Spinal cord (tissue), 10 donors: ENCODE results near the gene EEA1. TPM values are rescaled to one million over a fixed set of nuclear protein-coding genes. Genes with fewer than 3 reads are reported as not detected.

Experiments used
- DNase-seq, 6 donors: peaks; one replicate each; pipeline versions ENCODE4 v3.0.0 to v3.0.0-alpha.2; 2013 to 2015; ENCODE audit warnings: low spot score in 6 of 6, low read depth in 4 of 6
- H3K27ac ChIP-seq: one replicate; pipeline ENCODE4 v1.5.1; 2013; ENCODE audit warnings: low read depth, low read length, control low read depth
- H3K27me3 ChIP-seq: one replicate; pipeline ENCODE4 v1.6.1; 2013; ENCODE audit warnings: low read length; ENCODE audit not compliant: control insufficient read depth, insufficient read depth
- H3K36me3 ChIP-seq: one replicate; pipeline ENCODE4 v1.6.1; 2013; ENCODE audit warnings: low read length; ENCODE audit not compliant: control insufficient read depth, insufficient read depth
- H3K4me1 ChIP-seq: one replicate; pipeline ENCODE4 v1.6.1; 2013; ENCODE audit warnings: low read length; ENCODE audit not compliant: control insufficient read depth, insufficient read depth
- H3K4me3 ChIP-seq: one replicate; pipeline ENCODE4 v1.5.1; 2013; ENCODE audit warnings: low read depth, low read length, control low read depth
- H3K9me3 ChIP-seq: one replicate; pipeline ENCODE4 v1.6.1; 2013; ENCODE audit warnings: low read length; ENCODE audit not compliant: control insufficient read depth, insufficient read depth
- WGBS: methylation state at CpG from one replicate; pipeline ENCODE4 v1.1.5; 2013; ENCODE audit warnings: missing lambda C conversion rate; ENCODE audit not compliant: insufficient coverage; 5-methylcytosine and 5-hydroxymethylcytosine counted together
- polyA plus RNA-seq, 2 donors: library from polyadenylated mRNA; unstranded; fragments of 120-200 nt; gene quantifications; one replicate each; pipeline ENCODE4 v1.2.1, GENCODE V29; 2013; ENCODE audit not compliant: insufficient read length in 2 of 2
- total RNA-seq, 2 donors: library from RNA; depleted of rRNA in 1 of 2; stranded (reverse); fragments of 120-200 nt in 1 of 2; fragments of >200 nt in 1 of 2; gene quantifications; one replicate each; pipeline versions ENCODE4 v1.2.3 to v1.2.4, GENCODE V29; 2013 to 2014
- donor health status: healthy.

The EEA1 gene
- total and polyA plus RNA-seq, 4 donors, result 10.4 to 31.9 (median 19.4) TPM

- 100% methylated on average over 1 of the region's 2 CpGs for WGBS
- no peak overlapping the region for H3K4me3 ChIP-seq
- H3K27ac ChIP-seq, result no peak overlapping the region
- H3K27me3 ChIP-seq, result no peaks in the 10 kb centered on the region
- no peak for DNase-seq
- H3K36me3 ChIP-seq, result no peaks in the 10 kb centered on the region
- no peaks in the 10 kb centered on the region for H3K9me3 ChIP-seq
- H3K4me1 ChIP-seq, result no peaks in the 10 kb centered on the region
These were observed 62.7 kb downstream of the EEA1 start for GRCh38 chr12:92866418-92866817.

DNA sequence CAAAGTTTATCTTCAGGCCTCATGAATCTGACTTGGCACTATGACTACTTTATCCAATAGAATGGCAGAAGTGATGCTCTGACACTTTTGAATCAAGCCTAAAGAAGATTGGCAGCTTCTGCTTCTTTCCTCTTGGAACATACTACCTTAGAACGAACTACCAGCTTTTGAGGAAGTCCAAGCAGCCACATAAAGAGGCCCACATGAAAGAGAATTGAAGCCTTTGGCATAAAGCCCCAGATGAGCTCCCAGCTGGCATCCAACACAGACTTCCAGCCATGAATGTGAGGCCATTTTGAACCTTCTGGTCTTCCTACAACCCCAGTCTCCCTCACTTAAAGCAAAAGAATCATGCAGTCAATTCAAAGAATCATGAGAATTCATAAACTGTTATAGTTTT is 65.8 kb downstream of the EEA1 start:
- no peaks in the 10 kb centered on the region for H3K9me3 ChIP-seq
- H3K27me3 ChIP-seq, result no peaks in the 10 kb centered on the region
- DNase-seq, result peak in 1 of 6 donors; percentile 8
- 57% methylated on average over 1 of the region's 1 CpG for WGBS
- H3K4me1 ChIP-seq, result no peaks in the 10 kb centered on the region
- H3K4me3 ChIP-seq, result no peak overlapping the region
- no peak overlapping the region for H3K27ac ChIP-seq
- no peaks in the 10 kb centered on the region for H3K36me3 ChIP-seq

DNA sequence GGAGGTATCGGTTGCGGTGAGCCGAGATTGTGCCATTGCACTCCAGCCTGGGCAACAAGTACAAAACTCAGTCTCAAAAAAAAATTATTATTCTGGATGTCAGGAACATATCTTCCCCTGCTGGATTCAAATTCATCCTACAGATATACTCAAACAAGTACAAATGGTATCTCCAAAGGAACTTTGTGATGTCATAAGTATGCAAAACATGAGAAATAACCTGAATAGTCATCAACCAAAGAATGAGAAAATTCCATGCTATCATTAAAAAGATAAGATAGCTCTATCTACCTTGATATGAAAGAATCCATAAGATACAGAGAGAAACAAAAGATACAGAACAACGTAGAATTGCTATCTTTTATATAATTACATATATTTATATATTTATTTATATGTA is 67.7 kb downstream of the EEA1 start:
- WGBS, result 100% methylated on average over 3 of the region's 4 CpGs
- Histone ChIP-seq H3K4me1 (no peaks in the 10 kb centered on the region), H3K36me3 (peaks cover 2% of the 10 kb centered on the region), H3K27ac (no peak overlapping the region), H3K27me3 (no peaks in the 10 kb centered on the region), H3K9me3 (no peaks in the 10 kb centered on the region), H3K4me3 (no peak overlapping the region)
- no peak for DNase-seq

DNA sequence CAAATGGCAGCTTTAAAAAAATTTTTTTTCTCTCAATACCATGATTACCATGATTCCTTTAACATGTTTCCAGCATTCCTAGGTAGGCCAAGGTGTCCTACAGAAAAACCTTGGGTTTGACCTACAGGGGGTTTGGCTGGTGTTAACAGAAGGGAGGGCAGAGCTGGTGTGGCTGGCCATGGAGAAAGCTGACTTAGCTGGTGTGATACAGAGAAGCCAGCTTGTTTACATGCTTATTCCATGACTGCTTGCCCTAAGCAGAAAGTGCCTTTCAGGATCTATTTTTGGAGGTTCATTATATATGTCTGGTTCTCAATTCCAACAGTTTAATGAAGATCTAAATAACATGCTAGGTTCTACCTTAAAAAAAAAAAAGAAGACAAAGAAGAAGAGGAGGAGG is 68.6 kb downstream of the EEA1 start:
- DNase-seq, result no peak
- H3K36me3 ChIP-seq, result peaks cover 2% of the 10 kb centered on the region
- no peaks in the 10 kb centered on the region for H3K27me3 ChIP-seq
- no peaks in the 10 kb centered on the region for H3K9me3 ChIP-seq
- H3K27ac ChIP-seq, result no peak overlapping the region
- H3K4me3 ChIP-seq, result no peak overlapping the region
- H3K4me1 ChIP-seq, result no peaks in the 10 kb centered on the region

DNA sequence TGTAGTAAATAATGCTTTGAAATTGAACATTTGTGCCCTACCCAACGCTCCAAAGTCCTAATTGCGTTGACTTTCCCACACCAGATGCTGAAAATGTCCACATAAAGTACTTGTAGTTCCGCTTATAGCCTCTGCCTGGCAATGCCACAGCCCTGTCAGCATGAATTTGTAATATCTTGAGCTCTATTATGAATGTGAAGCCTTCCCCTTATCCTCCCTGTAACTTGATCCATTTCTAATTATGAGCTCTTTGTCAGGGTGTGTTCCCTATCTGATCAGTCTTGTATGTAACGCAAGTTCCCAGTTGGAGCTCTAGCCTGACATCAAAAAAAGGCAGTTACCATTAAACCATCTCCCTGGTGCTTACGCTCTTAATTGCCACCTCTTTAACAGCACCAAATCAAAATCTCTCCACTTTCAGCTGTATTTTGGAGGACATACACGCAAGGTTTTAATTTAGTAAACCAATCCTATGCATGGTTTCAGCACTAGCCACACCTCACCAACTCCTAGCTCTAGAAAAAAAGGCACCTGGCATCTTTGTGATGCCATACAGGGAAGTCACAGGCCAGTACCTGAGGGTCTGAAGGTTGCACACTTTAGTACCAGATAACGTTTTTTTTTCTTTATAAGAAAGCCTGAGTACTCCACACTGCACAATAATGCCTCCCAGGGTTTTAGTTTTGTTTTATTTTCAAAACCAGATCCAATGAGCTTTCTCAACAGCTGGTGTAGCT is 69.3 kb downstream of the EEA1 start:
- no peak overlapping the region for H3K4me3 ChIP-seq
- no peaks in the 10 kb centered on the region for H3K27me3 ChIP-seq
- DNase-seq, result peak in 1 of 6 donors; percentile 44
- no peaks in the 10 kb centered on the region for H3K9me3 ChIP-seq
- no peaks in the 10 kb centered on the region for H3K4me1 ChIP-seq
- 85% methylated on average over 6 of the region's 7 CpGs for WGBS
- H3K36me3 ChIP-seq, result peaks cover 6% of the 10 kb centered on the region
- no peak overlapping the region for H3K27ac ChIP-seq

DNA sequence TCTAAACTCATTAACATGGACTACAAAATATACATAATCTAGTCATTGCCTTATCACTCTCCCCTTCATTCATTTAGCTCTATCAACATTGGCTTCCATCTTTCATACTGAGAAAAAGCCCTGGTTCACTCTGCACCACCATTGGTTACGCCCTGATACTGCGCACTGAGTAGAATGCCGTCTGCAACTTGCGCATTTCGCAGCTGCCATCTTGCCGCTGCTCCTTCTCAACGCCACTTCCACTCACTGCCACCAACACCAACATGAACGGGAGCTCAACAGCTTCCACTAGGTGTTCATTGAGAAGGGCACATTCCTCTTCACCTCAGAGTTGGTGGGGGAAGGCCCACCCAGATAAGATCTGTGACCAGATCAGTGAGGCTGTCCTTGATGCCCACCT is 71.3 kb downstream of the EEA1 start:
- H3K9me3 ChIP-seq, result no peaks in the 10 kb centered on the region
- 96% methylated on average over 4 of the region's 8 CpGs for WGBS
- no peaks in the 10 kb centered on the region for H3K4me1 ChIP-seq
- H3K36me3 ChIP-seq, result peaks cover 6% of the 10 kb centered on the region
- H3K27ac ChIP-seq, result no peak overlapping the region
- H3K27me3 ChIP-seq, result no peaks in the 10 kb centered on the region
- no peak overlapping the region for H3K4me3 ChIP-seq
- DNase-seq, result no peak

DNA sequence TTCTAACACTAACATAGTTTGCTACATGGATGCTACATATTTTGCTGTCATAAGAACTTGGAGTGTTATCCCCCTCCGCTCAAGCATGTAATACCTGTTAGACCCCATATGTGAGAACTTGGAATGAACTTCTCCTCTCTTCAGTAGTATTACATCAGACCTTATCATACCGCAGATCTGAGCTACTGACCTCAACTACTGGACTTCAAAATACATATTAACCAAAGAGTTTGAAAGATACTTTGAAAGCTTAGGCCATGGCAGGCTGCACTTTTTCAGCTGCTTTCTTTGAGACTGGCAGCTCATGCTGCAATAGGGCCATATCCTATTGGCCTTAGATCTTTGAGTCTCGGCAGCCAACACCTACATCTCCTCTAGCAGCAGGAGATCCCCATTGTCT is 74.8 kb downstream of the EEA1 start:
- no peak overlapping the region for H3K27ac ChIP-seq
- no peak overlapping the region for H3K4me3 ChIP-seq
- no peaks in the 10 kb centered on the region for H3K9me3 ChIP-seq
- no peaks in the 10 kb centered on the region for H3K4me1 ChIP-seq
- WGBS, result 75% methylated on average over 2 of the region's 3 CpGs
- H3K36me3 ChIP-seq, result peaks cover 6% of the 10 kb centered on the region
- H3K27me3 ChIP-seq, result no peaks in the 10 kb centered on the region
- DNase-seq, result no peak

DNA sequence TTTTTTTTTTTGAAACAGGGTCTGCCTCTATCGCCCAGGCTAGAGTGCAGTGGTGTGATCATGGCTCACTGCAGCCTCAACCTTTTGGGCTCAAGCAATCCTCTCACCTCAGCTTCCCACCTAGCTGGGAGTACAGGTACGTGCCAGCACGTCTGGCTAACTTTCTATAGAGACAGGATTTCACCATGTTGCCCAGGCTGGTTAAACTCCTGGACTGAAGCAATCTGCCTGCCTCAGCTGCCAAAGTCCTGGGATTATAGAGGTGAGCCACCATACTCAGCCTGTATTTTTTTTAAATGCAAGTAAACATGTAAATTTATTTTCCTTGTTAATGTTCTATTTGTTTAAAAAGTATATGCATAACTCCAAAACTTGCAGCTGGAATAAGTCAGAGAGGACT is 80.4 kb downstream of the EEA1 start:
- Histone ChIP-seq H3K4me3 (no peak overlapping the region), H3K27me3 (no peaks in the 10 kb centered on the region), H3K4me1 (no peaks in the 10 kb centered on the region), H3K9me3 (no peaks in the 10 kb centered on the region), H3K36me3 (peaks cover 2% of the 10 kb centered on the region), H3K27ac (no peak overlapping the region)
- 100% methylated on average over 1 of the region's 3 CpGs for WGBS
- no peak for DNase-seq

DNA sequence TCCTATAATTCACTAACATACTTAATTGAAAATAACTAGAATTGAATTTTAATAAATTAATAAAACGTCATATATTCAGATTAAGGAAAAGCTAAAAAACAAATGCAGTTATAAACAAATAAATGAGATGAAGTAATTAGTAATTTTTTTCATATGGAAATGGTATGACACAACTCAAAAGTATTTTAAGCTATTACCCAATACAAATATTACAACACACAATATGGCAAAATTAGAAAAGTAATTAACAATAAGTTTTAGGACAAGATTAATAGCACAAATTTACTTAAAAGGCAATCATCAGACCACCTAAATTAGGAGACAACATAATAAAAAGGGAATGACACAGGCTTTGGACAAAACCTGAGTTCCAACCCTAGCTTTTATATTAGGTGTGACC is 81.7 kb downstream of the EEA1 start:
- Histone ChIP-seq H3K36me3 (peaks cover 2% of the 10 kb centered on the region), H3K4me3 (no peak overlapping the region), H3K4me1 (no peaks in the 10 kb centered on the region), H3K27ac (no peak overlapping the region), H3K9me3 (no peaks in the 10 kb centered on the region), H3K27me3 (no peaks in the 10 kb centered on the region)
- DNase-seq, result no peak
- WGBS, result no CpG with 5 or more reads among the region's 1 CpG

DNA sequence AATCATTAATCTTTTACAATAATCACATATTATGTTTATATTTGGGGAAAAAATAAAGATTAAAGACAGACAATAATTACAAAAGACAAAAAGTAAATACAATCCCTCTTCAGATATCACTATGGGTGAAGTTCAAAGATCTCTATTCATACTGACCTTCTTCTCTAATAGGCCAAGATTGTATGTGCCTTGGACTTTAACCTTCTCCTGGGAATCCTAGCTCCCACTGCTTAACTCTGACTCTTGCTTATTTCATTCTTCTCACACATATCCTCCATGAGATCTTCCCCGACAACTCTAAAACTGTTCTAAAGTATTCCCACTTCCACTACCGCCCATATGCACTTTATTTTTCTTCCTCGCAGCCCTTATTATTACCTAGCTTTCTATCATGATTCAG is 83.8 kb downstream of the EEA1 start:
- Histone ChIP-seq H3K27ac (no peak overlapping the region), H3K4me3 (no peak overlapping the region), H3K4me1 (no peaks in the 10 kb centered on the region), H3K27me3 (no peaks in the 10 kb centered on the region), H3K9me3 (no peaks in the 10 kb centered on the region), H3K36me3 (peaks cover 2% of the 10 kb centered on the region)
- DNase-seq, result no peak
- no CpG with 5 or more reads among the region's 3 CpGs for WGBS
